IPS DF 6.9 (cell line): ENCODE results near the gene PRKCE.

Source experiments
- DNase-seq: peaks from one replicate; pipeline ENCODE4 v3.0.0-alpha.2; 2013; ENCODE audit warnings: low read depth, low spot score
- H3K27ac ChIP-seq: one replicate; pipeline ENCODE4 v1.5.1; 2013; ENCODE audit warnings: low read length, control low read depth
- H3K27me3 ChIP-seq: 2 replicates; pipeline ENCODE4 v1.6.1; 2013; ENCODE audit warnings: mild to moderate bottlenecking, low read length; ENCODE audit not compliant: control insufficient read depth, insufficient read depth
- H3K36me3 ChIP-seq: 2 replicates; pipeline ENCODE4 v1.6.1; 2013; ENCODE audit warnings: low read length; ENCODE audit not compliant: control insufficient read depth, insufficient read depth
- H3K4me1 ChIP-seq: 2 replicates; pipeline ENCODE4 v1.6.1; 2013; ENCODE audit warnings: low read length; ENCODE audit not compliant: control insufficient read depth, insufficient read depth
- H3K4me3 ChIP-seq: 2 replicates; pipeline ENCODE4 v1.5.1; 2013; ENCODE audit warnings: mild to moderate bottlenecking, low read length
- H3K9me3 ChIP-seq: 2 replicates; pipeline ENCODE4 v1.6.1; 2013; ENCODE audit warnings: low read length, inconsistent platforms; ENCODE audit not compliant: control insufficient read depth, insufficient read depth
- WGBS: extraction: QIAGEN DNeasy Blood & Tissue Kit; methylation state at CpG from one replicate; pipeline ENCODE4 v1.1.7; 2013; ENCODE audit warnings: mixed read lengths, missing lambda C conversion rate; ENCODE audit not compliant: insufficient read length, insufficient coverage; 5-methylcytosine and 5-hydroxymethylcytosine counted together

The PRKCE gene

DNA sequence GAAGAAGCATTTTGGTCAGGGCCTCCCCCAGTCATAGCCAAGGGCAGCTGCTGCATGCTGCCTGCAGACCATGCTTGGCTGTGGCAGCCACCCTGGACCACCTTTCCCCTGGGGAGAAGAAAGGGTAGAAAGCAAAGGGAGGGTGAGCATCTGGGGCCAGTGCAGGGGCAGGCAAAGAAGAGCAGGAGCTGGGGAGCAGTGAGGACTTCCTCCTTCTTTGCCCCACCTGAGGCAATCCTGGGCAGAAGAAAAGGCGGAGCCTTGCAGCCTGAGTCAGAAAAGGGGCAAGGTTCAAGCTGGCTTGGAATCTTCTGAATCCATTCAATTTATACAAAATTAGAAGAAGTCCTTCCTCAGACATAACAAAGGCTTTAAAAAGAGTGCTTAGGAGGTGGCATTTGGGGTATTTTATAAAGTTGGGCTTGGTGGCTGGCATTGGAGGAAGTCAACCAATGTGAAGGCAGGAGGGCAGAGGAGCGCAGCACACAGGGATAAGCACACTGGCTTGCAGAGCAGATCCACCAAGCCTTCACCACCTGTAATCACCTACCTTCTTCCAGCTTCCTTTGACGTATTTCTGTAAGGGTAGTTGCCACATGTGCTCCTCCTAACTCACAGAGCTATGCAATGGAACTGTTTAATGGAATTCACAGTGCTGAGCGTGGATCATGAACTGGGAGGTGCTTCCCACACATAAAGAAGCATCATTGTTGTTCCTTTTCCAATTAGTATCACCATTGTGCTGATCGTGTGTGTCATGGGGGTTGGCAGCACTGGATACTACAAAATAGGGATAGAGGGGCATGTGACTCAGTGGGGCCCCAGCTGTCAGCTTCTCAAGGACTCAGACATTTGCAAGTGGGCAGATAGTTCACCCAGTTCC lies 491.3 kb downstream of the PRKCE start:
- Histone ChIP-seq H3K36me3 (no peaks in the 10 kb centered on the region), H3K27ac (no peak overlapping the region), H3K27me3 (no peaks in the 10 kb centered on the region), H3K9me3 (no peaks in the 10 kb centered on the region), H3K4me3 (no peak overlapping the region), H3K4me1 (peaks cover 6% of the 10 kb centered on the region)
- WGBS = no CpG with 5 or more reads among the region's 5 CpGs
- no peak for DNase-seq

DNA sequence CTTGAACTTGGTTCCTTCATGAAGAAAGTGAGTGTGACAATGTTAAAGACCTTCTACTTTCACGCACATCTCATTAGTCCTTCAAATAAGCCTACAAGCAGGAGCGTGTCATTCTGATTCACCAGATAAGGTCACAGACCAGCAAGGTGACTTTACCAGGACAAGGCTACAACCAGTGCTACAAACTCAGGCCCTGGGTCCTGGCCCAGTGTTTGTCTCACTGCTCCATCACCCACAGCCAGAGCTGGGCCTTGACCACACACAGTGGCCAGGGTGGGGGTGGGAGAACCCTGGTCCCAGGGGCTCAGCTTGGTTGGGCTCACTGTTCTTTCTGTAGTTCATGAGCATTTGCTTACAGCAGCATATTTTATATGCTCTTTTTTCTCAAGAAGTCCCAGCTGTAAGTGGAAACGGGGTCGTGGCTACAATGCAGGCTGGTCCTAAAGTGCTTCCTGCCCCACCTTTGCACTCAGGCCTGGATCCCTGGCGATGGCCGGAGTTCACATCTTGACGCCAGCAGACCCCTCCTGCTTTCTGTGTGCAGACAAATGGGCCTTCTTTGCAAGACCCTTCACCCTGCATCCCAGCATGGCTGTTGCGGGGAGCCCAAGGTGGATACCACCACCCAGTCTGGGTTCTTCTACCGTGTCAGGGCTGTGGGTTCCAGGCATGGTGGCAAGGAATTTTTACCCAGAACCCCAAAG lies 492.1 kb downstream of the PRKCE start:
- H3K36me3 ChIP-seq = no peaks in the 10 kb centered on the region
- H3K4me1 ChIP-seq = peaks cover 6% of the 10 kb centered on the region
- H3K4me3 ChIP-seq = no peak overlapping the region
- no peak for DNase-seq
- no peaks in the 10 kb centered on the region for H3K9me3 ChIP-seq
- H3K27ac ChIP-seq = no peak overlapping the region
- H3K27me3 ChIP-seq = no peaks in the 10 kb centered on the region
- no CpG with 5 or more reads among the region's 9 CpGs for WGBS

DNA sequence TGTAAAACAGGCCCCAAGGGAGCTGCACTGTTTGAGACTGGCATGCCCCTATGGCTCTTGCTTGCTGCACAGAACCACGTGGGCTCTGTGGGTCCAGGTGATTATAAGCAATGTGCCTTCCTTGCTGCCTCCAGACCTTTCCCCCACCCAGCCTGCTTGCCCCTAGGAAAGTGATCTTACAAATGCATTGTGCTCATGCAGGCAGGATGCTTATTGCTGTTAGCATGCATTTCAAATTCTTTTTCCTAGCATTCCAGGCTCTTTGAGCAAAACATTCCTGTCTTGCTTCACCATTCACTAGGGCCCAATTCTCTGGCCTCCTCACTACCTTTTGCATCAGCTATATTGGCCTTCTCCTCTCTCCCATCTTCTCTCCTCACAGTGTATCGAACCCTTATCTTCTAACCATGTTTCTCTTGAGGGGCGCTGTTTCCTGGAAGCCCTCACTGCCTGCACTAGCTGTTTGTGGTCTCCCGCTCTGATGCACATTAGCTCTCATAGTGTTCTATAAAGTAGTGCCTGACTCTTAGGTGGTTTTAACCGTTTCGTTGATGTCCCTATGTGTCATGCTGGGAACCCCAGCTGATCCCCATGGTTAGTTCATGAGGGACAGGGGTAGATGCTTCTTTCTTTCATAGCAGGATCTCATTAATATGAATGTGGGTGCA lies 492.8 kb downstream of the PRKCE start:
- H3K9me3 ChIP-seq = no peaks in the 10 kb centered on the region
- H3K36me3 ChIP-seq = no peaks in the 10 kb centered on the region
- H3K27me3 ChIP-seq = no peaks in the 10 kb centered on the region
- H3K4me1 ChIP-seq = peaks cover 6% of the 10 kb centered on the region
- no peak overlapping the region for H3K27ac ChIP-seq
- no peak for DNase-seq
- WGBS = no CpG with 5 or more reads among the region's 6 CpGs
- no peak overlapping the region for H3K4me3 ChIP-seq

DNA sequence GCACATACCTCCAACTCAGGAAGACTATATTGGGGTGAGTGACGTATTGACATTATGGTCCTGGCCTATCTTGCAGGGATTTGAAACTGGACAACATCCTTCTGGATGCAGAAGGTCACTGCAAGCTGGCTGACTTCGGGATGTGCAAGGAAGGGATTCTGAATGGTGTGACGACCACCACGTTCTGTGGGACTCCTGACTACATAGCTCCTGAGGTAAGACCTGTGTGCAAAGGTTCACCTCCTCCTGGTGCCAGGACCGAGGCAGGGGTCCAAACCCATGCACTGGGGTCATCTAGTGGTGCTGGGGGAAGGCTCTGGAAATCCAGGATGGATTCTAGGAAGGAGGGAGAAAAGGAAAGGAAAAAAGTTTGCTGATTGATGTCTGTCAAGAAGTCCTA lies 493.5 kb downstream of the PRKCE start:
- H3K4me1 ChIP-seq = peaks cover 6% of the 10 kb centered on the region
- no peak overlapping the region for H3K4me3 ChIP-seq
- no CpG with 5 or more reads among the region's 5 CpGs for WGBS
- no peaks in the 10 kb centered on the region for H3K9me3 ChIP-seq
- no peaks in the 10 kb centered on the region for H3K36me3 ChIP-seq
- no peak for DNase-seq
- no peak overlapping the region for H3K27ac ChIP-seq
- no peaks in the 10 kb centered on the region for H3K27me3 ChIP-seq

DNA sequence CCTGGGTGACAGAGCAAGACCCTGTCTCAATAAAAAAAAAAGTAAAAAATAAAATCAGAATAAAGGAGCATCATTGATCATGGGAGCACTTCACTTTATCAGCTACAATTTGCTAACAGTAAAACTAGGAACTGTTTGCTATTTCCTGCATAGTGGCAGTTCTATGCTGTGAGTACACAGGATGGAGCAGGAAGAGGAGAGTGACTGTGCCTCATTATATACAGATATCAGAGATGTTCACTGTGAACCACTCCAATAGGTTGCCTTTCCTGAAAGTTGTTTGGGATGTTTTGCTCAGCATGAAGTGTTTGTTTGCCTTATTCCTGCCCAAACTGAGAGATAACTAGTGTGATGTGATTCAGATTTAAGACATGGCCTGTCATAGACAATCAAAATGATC lies 494.4 kb downstream of the PRKCE start:
- H3K27ac ChIP-seq = no peak overlapping the region
- peaks cover 6% of the 10 kb centered on the region for H3K4me1 ChIP-seq
- DNase-seq = no peak
- no peak overlapping the region for H3K4me3 ChIP-seq
- no peaks in the 10 kb centered on the region for H3K9me3 ChIP-seq
- no peaks in the 10 kb centered on the region for H3K27me3 ChIP-seq
- no peaks in the 10 kb centered on the region for H3K36me3 ChIP-seq

DNA sequence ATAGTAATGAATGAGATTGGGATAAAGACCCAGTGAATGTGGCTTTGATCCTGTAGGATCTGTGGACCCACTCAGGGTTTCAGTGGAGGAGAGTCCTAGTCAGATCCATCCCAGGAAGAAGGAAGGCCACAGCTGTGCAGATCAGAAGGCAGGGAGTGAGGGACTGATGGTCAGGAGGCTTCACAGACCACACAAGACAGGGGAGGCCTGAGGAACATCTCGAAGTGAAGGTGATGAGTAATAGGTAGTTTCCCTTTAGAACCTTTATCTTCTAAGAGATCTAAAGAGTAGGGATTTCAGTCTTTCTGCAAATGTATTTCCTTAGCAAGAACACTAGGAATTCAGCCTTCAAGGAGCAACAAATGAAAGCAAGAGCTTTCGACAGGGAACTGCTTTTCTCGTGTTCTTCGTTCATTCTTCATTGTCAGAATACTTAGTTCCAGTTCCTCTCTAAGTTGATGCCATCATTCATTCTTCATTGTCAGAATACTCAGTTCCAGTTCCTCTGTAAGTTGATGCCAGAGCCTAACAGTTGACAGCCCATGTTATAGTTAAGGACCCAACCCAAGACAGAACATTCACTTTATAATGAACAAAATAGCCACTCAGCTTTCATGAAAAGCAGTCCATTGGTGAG lies 495.5 kb downstream of the PRKCE start:
- no peak for DNase-seq
- Histone ChIP-seq H3K36me3 (no peaks in the 10 kb centered on the region), H3K27me3 (no peaks in the 10 kb centered on the region), H3K4me3 (no peak overlapping the region), H3K9me3 (no peaks in the 10 kb centered on the region), H3K4me1 (peaks cover 6% of the 10 kb centered on the region), H3K27ac (no peak overlapping the region)
- no CpG with 5 or more reads among the region's 4 CpGs for WGBS

DNA sequence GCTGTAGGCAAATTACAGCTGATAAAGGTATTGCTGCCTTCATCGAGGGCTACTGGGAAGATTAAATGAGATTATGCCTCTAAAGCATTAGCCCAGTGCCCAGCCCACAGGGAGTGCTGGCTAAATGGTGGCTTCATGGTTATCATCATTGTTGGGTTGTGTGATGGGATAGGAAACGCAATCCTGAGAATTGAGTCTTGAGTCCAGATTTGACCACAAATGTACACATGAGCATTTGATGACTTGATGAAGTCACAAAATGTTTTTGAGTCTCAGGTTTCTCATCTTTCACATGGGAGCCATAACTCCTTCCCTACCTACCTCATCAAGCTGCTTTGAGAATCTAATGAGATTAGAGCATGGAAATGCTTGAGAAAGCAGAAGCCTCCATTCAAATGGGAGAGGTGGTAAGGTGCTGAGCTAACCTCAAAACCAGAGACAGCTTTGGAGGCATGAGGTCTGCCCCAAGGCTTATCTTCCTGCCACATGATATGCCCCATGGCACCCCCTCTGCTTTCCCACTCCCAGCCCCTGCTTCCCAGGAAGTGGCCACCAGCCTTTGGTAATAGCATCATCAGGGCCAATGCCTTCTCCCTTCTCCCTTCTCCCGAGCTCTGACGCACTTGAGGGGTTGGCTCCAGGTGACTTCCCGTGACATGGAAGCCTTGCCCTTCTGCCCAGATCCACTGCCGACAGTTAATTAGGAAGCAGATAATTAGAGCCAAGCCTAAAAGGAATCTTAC lies 496.3 kb downstream of the PRKCE start:
- peaks cover 6% of the 10 kb centered on the region for H3K4me1 ChIP-seq
- H3K36me3 ChIP-seq = no peaks in the 10 kb centered on the region
- DNase-seq = no peak
- H3K9me3 ChIP-seq = no peaks in the 10 kb centered on the region
- no CpG with 5 or more reads among the region's 6 CpGs for WGBS
- no peak overlapping the region for H3K4me3 ChIP-seq
- no peak overlapping the region for H3K27ac ChIP-seq
- H3K27me3 ChIP-seq = no peaks in the 10 kb centered on the region

DNA sequence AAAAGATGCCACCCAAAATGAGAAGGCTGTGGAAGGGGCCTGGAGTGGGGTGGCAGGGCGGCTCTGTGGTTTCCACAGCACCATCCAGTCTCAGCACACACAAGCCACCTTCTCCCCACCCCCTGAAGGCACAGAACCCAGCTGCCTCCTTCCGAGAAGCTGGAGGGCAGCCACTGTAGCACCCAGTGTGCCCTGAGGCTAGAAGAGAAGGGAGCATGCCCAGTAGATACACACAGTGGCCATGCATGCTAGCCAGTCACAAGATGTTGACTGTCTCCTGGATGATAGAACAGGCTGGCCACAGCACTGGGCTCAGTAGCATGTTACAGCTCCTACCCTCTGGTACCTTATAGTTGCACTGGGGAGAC lies 496.9 kb downstream of the PRKCE start:
- no peaks in the 10 kb centered on the region for H3K27me3 ChIP-seq
- peaks cover 6% of the 10 kb centered on the region for H3K4me1 ChIP-seq
- H3K9me3 ChIP-seq = no peaks in the 10 kb centered on the region
- no peak for DNase-seq
- H3K4me3 ChIP-seq = no peak overlapping the region
- H3K36me3 ChIP-seq = no peaks in the 10 kb centered on the region
- no CpG with 5 or more reads among the region's 2 CpGs for WGBS
- H3K27ac ChIP-seq = no peak overlapping the region

DNA sequence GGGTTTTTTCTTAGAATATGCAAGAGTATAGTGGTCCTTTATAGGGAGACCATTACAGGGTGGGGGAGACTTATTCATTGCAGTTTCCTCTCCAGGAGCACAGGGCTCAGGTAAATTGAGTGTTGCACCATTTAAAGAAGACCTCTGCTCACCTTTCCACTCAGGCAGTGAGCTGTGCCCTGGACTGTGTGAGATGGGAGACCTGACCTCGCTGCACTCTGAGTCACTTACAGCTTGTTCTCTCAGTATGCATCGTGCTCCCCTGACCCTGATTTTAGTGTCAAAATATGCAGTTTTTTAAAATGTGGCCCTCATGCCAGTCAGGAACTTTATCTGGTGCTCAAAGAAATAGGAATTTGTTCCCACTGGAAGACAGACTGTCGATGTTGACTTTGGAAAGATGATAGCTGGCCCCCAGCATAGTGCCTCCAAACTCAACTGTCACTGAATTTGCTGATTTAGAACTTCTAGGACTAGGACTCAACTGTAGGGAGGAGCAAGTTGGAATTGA lies 499.0 kb downstream of the PRKCE start:
- Histone ChIP-seq H3K27me3 (no peaks in the 10 kb centered on the region), H3K4me1 (no peaks in the 10 kb centered on the region), H3K9me3 (no peaks in the 10 kb centered on the region), H3K27ac (no peak overlapping the region), H3K36me3 (no peaks in the 10 kb centered on the region), H3K4me3 (no peak overlapping the region)
- no CpG with 5 or more reads among the region's 3 CpGs for WGBS
- no peak for DNase-seq

DNA sequence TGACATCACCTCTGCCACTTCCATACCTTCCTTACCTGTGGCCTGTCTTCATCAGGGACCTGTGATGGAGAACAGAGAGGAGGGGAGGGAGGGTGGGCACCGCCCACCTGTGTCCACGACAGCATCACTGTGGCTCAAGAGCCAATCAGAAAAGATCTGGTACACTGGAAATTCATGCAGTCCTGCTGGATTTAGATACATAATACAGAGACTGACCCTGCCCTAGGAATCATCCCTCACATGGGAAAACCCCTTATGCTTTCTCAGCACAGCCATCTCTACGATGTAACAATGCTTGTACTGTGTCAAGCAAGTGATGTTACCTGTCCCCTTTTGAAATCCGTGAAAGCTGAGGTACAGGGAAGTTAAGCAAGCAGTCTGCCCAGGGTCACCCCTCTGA lies 500.1 kb downstream of the PRKCE start:
- no peak overlapping the region for H3K27ac ChIP-seq
- no peak for DNase-seq

More for the DNA sequence above, 500.1 kb downstream of the PRKCE start:
- Histone ChIP-seq H3K36me3 (no peaks in the 10 kb centered on the region), H3K4me3 (no peak overlapping the region), H3K27me3 (no peaks in the 10 kb centered on the region), H3K4me1 (no peaks in the 10 kb centered on the region), H3K9me3 (no peaks in the 10 kb centered on the region)
- WGBS = no CpG with 5 or more reads among the region's 4 CpGs
